Dermis blood vessel endothelial cell (primary cell): ENCODE results near the gene CYP26B1. TPM values are rescaled to one million over a fixed set of nuclear protein-coding genes. Genes with fewer than 3 reads are reported as not detected.
"Not testable (repeated sequence)": the region's sequence is repeated elsewhere in the genome, so short reads cannot be mapped to it uniquely, and the experiment has no call there.

Source experiments
- DNase-seq: peaks from one replicate; pipeline ENCODE4 v3.0.0; 2010
- total RNA-seq: library from RNA; depleted of rRNA; stranded (reverse); fragments of >200 nt; gene quantifications from 2 replicates; pipeline ENCODE4 v1.2.3, GENCODE V29; 2014

CYP26B1 gene
- total RNA-seq, 1 donor from 2014 or later = under 0.01 TPM

GRCh38 chr2:72104821-72105588, 42.7 kb downstream of the CYP26B1 start:
- DNase-seq = no peak

- no peak for DNase-seq
Measured at GRCh38 chr2:72103690-72104089, 44.0 kb downstream of the CYP26B1 start.

- no peak for DNase-seq
Measured at GRCh38 chr2:72103161-72103560, 44.5 kb downstream of the CYP26B1 start.

GRCh38 chr2:72098935-72099334, 48.7 kb downstream of the CYP26B1 start:
- DNase-seq = no peak

DNA sequence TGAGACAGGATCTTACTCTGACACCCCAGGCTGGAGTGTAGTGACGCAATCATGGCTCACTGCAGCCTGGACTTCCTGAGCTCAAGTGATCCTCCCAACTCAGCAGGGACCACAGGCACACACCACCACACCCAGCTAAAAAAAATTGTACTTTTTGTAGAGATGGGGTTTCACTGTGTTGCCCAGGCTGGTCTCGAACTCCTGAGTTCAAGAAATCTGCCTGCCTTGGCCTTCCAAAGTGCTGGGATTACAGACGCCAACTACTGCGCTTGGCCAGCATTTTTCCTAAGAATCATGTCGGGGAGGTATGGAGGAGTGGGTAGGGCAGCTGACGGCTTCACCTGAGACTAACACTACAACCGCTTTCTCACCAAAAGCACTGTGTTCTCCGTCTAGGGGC, 50.4 kb downstream of the CYP26B1 start:
- DNase-seq = no peak

DNA sequence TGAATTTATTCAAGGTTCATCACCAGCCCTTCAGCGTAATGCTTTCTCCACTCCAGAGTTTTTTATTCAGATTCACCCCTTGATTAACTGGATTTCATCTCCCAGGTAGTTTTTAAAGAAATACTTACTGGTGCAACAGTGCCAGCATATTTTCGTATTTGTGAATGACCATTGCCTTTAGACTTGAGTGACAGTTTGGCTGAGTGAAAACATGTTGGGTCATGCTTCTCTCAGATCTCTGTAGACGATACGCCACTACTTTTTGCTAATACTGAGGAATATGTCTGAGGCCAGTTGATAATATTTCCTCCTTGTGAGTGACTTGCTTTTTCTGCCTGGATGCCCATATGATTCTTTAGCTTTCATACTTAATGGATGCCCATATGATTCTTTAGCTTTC, 51.5 kb downstream of the CYP26B1 start:
- no peak for DNase-seq

GRCh38 chr2:72095364-72095763, 52.3 kb downstream of the CYP26B1 start:
- DNase-seq = no peak

- DNase-seq = no peak
Measured at GRCh38 chr2:72094701-72095100, 53.0 kb downstream of the CYP26B1 start.

GRCh38 chr2:72092111-72092510, 55.6 kb downstream of the CYP26B1 start:
- DNase-seq = no peak

DNA sequence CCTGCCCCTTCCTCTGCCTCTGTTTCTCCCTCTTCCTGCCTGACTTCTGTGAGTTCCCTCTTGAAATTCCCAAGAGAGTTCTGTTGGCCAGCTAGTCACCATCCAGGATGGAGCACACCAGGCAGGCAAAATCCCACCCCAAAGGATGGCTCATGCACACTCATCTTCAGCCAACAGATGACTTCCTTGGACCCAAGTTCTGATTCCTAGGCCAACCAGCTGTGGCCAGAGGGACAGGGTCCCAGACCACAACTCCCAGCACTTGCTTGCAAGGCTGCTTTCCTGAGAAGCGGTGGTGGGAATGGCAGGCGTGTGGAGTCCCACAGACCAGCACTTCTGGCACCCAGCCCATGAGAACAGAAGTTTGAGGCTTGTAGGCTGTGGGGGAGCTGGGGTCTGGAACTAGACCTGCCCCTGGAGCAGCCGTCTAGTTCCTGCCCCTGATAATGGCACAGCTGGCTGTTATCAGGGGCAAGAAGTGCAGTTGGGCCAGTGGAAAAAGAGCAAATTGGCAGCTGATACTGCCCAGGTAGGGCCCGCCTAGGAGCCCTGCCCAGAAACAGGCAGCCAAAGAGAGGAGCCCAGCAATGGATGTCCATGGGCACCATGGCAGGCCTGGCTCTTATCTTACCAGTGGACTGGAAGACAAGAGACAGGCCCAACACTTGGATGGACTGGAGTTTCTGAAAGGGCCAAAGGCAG, 56.7 kb downstream of the CYP26B1 start:
- no peak for DNase-seq

- DNase-seq = no peak
Measured at GRCh38 chr2:72090271-72090720, 57.4 kb downstream of the CYP26B1 start.

DNA sequence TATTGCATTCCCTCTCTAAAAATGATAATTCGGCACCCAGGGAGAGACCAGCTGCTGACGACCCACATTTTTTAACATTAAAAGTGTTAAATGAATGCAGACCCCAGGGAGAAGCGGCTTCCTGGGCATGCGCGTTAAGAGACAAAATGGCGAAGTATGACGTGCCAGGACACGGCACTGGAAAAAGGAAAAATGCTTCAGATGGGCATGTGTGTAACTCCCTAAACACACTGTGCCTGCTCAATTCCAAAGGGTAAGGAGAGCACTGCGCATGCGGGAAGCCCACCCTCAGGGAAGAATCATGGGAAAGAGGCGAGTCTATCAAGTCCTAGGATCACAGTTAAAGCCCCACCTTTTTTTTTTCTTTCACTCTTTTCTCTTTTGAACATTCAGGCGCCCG, 58.1 kb downstream of the CYP26B1 start:
- DNase-seq = no peak

DNA sequence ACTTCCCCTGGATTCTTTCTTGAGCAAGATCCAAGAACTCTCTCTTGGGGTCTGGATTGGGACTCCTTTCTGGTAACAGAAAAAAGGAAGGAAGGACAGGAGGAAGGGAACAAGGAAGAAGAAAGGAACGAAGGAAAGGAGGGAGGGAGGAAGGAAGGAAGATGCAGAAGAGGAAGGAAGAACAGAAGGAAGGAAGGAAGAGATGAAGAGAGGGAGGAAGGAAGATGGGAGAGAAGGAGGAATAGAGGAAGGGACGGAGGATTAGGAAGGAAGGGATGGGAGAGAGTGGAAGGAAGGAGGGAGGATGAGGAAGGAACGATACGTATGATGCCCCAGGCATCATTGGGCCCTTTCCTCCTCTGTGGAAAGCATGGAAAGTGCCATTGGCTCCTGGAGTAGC, 58.6 kb downstream of the CYP26B1 start:
- DNase-seq = no peak

DNA sequence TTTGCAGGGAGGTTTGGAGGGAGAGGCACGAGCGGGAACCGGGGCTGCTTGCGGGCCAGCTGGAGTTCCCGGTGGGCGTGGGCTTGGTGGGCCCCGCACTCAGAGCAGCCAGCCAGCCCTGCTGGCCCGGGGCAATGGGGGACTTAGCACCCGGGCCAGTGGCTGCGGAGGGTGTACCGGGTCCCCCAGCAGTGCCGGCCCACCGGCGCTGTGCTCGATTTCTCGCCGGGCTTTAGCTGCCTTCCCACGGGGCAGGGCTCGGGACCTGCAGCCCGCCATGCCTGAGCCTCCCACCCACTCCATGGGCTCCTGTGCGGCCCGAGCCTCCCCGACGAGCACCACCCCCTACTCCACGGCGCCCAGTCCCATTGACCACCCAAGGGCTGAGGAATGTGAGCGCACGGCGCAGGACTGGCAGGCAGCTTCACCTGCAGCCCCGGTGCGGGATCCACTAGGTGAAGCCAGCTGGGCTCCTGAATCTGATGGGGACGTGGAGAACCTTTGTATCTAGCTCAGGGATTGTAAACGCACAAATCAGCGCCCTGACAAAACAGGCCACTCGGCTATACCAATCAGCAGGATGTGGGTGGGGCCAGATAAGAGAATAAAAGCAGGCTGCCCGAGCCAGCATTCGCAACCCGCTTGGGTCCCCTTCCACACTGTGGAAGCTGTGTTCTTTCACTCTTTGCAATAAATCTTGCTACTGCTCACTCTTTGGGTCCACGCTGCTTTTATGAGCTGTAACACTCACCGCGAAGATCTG, 60.6 kb downstream of the CYP26B1 start:
- not testable (repeated sequence) for DNase-seq

DNA sequence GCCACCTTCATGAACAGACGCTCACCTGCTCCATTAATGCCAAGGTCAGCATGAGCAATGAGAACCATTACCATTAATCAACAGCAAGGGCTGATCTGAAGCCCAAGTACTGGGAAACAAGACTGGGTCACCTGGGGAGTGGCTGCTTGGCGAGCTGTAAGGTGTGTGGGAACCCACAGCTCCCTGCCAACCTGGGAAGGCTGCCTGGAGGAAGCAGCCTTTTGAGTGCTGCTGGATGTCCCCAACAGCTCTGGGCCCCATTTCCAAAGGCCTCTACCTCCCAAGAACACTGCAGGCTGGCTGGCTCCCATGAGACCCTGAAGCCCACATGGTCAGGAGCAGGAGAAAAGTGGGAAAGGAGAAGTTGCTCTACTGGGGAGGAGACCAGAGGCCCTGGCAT, 62.1 kb downstream of the CYP26B1 start:
- DNase-seq = no peak

- no peak for DNase-seq
Measured at GRCh38 chr2:72085036-72085435, 62.6 kb downstream of the CYP26B1 start.

- no peak for DNase-seq
Measured at GRCh38 chr2:72084584-72084976, 63.1 kb downstream of the CYP26B1 start.

- DNase-seq = no peak
Measured at GRCh38 chr2:72083751-72084583, 63.7 kb downstream of the CYP26B1 start.

DNA sequence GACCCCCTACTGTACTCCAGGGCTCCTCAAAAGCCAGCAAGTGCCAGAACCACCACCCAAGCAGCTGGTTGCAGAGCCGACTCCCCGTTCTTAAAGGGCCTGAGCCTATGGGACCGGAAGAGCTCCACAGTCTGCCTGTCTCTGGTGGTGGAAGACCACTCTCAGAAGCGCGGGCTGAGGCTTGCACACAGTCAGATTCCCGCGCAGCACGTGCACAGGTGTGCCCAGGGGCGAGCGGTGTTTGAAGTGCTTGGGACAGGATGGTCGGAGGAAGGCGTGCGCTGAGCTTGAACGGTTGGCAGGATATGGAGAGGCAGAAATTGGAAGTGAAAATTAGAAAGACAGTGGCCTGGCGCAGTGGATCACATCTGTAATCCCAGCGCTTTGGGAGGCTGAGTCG, 64.8 kb downstream of the CYP26B1 start:
- no peak for DNase-seq

DNA sequence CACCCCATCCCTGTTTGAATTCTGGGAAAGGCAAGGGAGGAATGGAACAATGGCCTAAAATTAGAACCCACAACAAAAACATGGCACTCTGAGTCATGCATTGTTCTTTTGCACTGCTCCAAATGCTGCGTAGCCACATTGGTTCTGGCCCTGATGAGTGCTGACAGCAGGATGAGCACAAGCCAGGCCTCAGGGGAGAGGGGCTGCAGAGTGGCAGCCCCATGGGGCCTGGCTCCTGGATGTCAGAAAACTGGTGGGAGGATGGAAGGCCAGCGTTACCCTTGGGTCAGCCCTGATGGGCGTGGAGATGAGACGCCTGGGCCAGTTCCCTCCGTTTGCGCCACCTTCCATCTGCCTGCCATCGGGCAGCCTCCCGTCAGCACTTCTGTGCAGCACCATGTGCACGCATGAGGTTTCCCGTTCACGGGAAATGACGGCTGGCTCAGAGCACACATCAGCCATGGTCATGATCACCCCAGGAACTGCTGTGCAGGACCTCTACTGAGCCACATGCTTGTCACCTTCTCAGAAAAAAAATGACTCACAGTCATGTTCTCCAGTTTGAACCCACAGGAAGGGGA, 65.6 kb downstream of the CYP26B1 start:
- DNase-seq = peak; percentile 10

DNA sequence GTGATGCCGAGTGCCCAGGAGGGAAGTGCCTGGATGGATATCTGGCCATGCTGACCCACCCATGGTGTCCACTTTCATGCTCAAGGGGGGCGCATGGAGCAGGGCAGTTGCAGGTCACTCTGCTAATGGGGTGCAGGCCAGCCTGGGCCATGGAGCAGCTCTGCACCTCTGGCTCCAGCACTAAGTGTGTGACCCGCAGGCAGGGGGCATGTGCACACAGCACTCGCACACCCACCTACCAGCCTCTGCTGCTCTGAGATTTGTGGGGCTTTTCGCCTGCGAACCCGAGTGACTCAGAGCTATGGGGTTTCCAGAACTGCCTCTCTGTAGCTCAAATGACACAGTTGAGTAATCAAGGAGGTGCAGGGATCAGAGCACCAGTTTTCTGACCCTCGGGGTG, 66.2 kb downstream of the CYP26B1 start:
- DNase-seq = no peak
